ENCODE data around the gene S1PR2.

DNA sequence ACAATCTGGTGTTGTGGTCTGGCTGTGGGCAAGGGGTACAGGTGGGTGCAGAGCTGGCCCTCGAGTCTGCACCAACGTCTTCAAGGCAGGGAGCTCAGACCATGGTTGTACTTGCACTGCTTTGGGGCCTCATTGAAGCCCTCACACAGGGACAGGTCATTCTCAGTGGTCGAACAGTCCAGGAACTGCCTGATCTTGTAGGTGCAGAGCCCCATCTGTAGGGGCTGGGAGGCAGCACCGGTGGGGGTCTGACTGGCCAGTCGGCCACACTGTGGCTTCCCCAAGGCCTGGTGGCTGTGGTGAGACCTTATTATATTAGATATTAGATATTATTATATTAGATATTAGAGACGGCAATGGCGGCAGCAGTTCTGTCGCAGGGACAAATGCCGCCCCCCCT, 14.0 kb downstream of the S1PR2 start:
- TF ChIP-seq POLR2A (IDR thresholded peaks at IDR 0.05): no peak
- TF ChIP-seq, protein P1, sequence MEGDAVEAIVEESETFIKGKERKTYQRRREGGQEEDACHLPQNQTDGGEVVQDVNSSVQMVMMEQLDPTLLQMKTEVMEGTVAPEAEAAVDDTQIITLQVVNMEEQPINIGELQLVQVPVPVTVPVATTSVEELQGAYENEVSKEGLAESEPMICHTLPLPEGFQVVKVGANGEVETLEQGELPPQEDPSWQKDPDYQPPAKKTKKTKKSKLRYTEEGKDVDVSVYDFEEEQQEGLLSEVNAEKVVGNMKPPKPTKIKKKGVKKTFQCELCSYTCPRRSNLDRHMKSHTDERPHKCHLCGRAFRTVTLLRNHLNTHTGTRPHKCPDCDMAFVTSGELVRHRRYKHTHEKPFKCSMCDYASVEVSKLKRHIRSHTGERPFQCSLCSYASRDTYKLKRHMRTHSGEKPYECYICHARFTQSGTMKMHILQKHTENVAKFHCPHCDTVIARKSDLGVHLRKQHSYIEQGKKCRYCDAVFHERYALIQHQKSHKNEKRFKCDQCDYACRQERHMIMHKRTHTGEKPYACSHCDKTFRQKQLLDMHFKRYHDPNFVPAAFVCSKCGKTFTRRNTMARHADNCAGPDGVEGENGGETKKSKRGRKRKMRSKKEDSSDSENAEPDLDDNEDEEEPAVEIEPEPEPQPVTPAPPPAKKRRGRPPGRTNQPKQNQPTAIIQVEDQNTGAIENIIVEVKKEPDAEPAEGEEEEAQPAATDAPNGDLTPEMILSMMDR (IDR thresholded peaks at IDR 0.05): no peak

Measured in esophagus squamous epithelium (tissue), 4 donors.